Uterus (tissue), 4 donors: ENCODE results near the gene IFTAP. TPM values are rescaled to one million over a fixed set of nuclear protein-coding genes. Genes with fewer than 3 reads are reported as not detected.

Source experiments
- DNase-seq, 2 donors: peaks; one replicate each; pipeline ENCODE4 v3.0.0-alpha.2; 2019 to 2020
- H3K27ac ChIP-seq, 2 donors: fragments of 200-600 bp; sonication (generic); 1 replicate in 1 of 2; 2 replicates in 1 of 2; pipeline ENCODE4 v1.5.1; 2016 to 2018
- H3K27me3 ChIP-seq, 2 donors: fragments of 200-600 bp; sonication (generic); one replicate each; pipeline ENCODE4 v1.5.1; 2018 to 2019; ENCODE audit warnings: control low read depth in 1 of 2
- H3K36me3 ChIP-seq, 2 donors: fragments of 200-600 bp; sonication (generic); one replicate each; pipeline ENCODE4 v1.5.1; 2019; ENCODE audit warnings: control low read depth in 1 of 2
- H3K4me1 ChIP-seq, 2 donors: fragments of 200-600 bp; sonication (generic); one replicate each; pipeline ENCODE4 v1.5.1; 2018 to 2019; ENCODE audit warnings: control low read depth in 1 of 2
- H3K4me3 ChIP-seq, 2 donors: fragments of 200-600 bp; sonication (generic); 1 replicate in 1 of 2; 2 replicates in 1 of 2; pipeline ENCODE4 v1.5.1; 2018 to 2019; ENCODE audit warnings: mild to moderate bottlenecking in 1 of 2
- H3K9me3 ChIP-seq, 2 donors: fragments of 200-600 bp; sonication (generic); one replicate each; pipeline ENCODE4 v1.5.1; 2019; ENCODE audit warnings: control low read depth in 1 of 2
- POLR2A ChIP-seq, 2 donors: fragments of 450-650 bp; IDR thresholded peaks; one replicate each; pipeline ENCODE4 v1.6.1; 2016; ENCODE audit warnings: antibody characterized with exemption in 2 of 2, mild to moderate bottlenecking in 1 of 2, moderate library complexity in 1 of 2
- intact Hi-C: fragments of 100-400 bp; cut with DNase I; formaldehyde crosslinking; loops from one replicate; pipeline ENCODE4 v1.15.1; 2023; ENCODE audit warnings: low total_unique reads
- total RNA-seq, 4 donors: library from RNA; depleted of rRNA in 3 of 4; stranded (reverse); fragments of >200 nt in 3 of 4; gene quantifications; one replicate each; pipeline versions ENCODE4 v1.1.0 to v1.2.4, GENCODE V29; 2014 to 2023
- TF ChIP-seq, protein P1 (sequence below), 4 experiments: fragments of 200-600 bp in 2 of 4; fragments of 450-650 bp in 2 of 4; sonication (generic) in 2 of 4; IDR thresholded peaks; one replicate each; pipeline ENCODE4 v1.5.1; 2016 to 2019; ENCODE audit warnings: antibody characterized with exemption in 4 of 4, mild to moderate bottlenecking in 2 of 4, moderate library complexity in 1 of 4
- donor health status: DM: yes; HTN: yes; CAD: no.

IFTAP gene
- total RNA-seq, 4 donors from 2014 or later, result 4.1 to 56.1 (median 17.4) TPM

DNA sequence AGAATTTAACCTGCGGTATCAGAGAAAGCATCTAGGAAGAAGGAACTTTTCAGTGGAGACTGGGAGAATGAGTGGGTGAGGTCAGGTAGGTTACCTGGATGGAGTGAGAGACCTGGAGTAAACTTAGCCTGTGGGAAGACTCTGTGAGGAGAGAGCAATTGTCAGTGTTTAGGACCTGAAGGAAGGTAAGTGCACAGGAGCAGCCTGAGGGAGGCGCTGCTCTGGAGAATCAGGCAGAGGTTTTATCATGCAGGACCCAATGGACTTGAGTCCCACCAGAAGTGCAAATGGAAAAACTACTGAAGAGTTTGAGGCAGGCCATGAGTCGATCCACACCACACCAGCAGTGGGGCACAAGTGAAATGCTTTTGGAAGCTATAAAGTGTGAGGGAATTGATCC, 10.6 kb upstream of the IFTAP start:
- Histone ChIP-seq H3K27me3 (no peaks in the 10 kb centered on the region), H3K27ac (no peak overlapping the region), H3K4me1 (no peaks in the 10 kb centered on the region), H3K9me3 (no peaks in the 10 kb centered on the region), H3K4me3 (no peak overlapping the region), H3K36me3 (no peaks in the 10 kb centered on the region)
- intact Hi-C loops, result no loop called here
- no peak for DNase-seq
- TF ChIP-seq, protein P1, sequence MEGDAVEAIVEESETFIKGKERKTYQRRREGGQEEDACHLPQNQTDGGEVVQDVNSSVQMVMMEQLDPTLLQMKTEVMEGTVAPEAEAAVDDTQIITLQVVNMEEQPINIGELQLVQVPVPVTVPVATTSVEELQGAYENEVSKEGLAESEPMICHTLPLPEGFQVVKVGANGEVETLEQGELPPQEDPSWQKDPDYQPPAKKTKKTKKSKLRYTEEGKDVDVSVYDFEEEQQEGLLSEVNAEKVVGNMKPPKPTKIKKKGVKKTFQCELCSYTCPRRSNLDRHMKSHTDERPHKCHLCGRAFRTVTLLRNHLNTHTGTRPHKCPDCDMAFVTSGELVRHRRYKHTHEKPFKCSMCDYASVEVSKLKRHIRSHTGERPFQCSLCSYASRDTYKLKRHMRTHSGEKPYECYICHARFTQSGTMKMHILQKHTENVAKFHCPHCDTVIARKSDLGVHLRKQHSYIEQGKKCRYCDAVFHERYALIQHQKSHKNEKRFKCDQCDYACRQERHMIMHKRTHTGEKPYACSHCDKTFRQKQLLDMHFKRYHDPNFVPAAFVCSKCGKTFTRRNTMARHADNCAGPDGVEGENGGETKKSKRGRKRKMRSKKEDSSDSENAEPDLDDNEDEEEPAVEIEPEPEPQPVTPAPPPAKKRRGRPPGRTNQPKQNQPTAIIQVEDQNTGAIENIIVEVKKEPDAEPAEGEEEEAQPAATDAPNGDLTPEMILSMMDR (IDR thresholded peaks at IDR 0.05), result no peak
- TF ChIP-seq POLR2A (IDR thresholded peaks at IDR 0.05), result no peak

DNA sequence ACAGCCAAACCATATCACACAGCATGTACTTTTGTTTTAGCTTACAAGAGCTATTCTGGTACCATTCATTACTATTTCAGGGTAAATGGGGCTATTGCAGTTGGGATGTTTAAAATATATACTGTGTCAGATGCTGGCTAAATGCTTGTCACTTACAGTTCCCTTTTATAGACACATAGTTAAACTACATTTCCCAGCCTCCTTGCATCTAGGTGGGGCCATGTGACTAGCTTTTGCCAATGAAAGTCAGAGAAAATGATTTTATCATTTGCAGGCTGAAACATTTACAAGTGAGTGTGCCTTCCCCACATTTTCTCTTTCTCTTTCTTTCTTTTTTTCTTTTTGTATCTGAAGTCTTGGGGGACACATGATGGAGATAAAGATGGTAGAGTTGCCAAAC, 7.8 kb upstream of the IFTAP start:
- Histone ChIP-seq H3K27ac (no peak overlapping the region), H3K36me3 (no peaks in the 10 kb centered on the region), H3K9me3 (no peaks in the 10 kb centered on the region), H3K27me3 (peaks cover 0 to 6% of the 10 kb centered on the region in 2 donors), H3K4me1 (no peaks in the 10 kb centered on the region), H3K4me3 (no peak overlapping the region)
- intact Hi-C loops, result no loop called here
- TF ChIP-seq, protein P1 (IDR thresholded peaks at IDR 0.05), result no peak
- no peak for TF ChIP-seq POLR2A (IDR thresholded peaks at IDR 0.05)
- DNase-seq, result no peak

DNA sequence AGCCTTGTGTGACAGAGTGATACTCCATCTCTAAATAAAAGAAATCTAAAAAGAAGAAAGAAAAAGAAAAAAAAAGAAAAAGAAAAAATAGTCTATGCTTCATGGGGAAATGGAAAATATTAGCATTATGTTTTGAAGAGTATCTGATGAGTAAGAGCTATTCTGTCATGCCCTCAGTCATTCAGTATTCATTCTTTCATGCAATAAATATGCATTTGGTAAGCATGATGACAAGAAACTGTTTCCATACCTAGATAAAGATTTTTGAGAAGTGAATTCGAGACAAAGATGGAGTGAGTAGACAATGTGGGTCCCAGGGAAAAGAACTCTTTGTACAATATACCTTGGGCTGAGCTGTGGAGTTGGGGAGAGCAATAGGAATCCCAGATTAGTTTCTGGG, 6.2 kb upstream of the IFTAP start:
- DNase-seq, result no peak
- peaks cover 0 to 6% of the 10 kb centered on the region in 2 donors for H3K27me3 ChIP-seq
- H3K27ac ChIP-seq, result no peak overlapping the region
- no peak overlapping the region for H3K4me3 ChIP-seq
- no peaks in the 10 kb centered on the region for H3K36me3 ChIP-seq
- no peaks in the 10 kb centered on the region for H3K4me1 ChIP-seq
- TF ChIP-seq, protein P1 (IDR thresholded peaks at IDR 0.05), result no peak
- no peak for TF ChIP-seq POLR2A (IDR thresholded peaks at IDR 0.05)
- intact Hi-C loops, result no loop called here
- H3K9me3 ChIP-seq, result no peaks in the 10 kb centered on the region

DNA sequence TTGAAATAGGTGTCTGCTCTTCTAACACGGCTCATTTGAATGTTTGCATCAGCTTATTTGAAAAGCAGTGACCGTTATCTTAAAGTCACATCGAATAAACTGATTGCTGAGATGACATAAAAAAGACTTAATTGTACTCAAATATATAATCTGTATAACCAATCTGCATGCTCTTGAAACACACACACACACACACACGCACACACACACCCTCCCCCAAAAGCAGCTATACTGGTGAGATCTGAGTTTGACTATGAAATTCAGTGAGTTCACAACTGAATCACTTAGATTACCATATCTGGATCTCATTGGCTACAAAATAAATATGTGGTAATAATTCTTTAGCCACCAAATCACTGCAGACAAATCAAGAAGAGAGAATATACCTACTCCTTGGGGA, 3.8 kb upstream of the IFTAP start:
- intact Hi-C loops, result no loop called here

DNA sequence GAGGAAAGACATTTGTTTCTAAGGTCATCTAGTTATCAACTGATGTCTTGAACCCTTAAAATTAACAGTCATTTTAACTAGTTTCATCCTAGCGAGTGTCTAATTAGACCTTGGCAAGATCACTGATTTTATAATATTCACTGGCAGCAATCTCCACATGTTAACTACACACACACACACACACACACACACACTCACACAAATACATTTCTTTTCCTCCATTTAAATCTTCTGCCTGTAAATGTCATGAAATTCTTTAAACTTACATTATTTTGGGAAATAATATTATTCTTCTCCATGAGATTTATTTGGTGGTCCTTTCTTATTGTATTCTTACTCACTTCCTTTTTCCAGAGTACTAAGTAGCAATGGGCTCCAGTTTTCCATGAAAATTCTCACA, 2.9 kb upstream of the IFTAP start:
- no peaks in the 10 kb centered on the region for H3K36me3 ChIP-seq
- intact Hi-C loops, result no loop called here
- no peak for TF ChIP-seq POLR2A (IDR thresholded peaks at IDR 0.05)

More for the DNA sequence above, 3.8 kb upstream of the IFTAP start:
- H3K4me3 ChIP-seq, result no peak overlapping the region
- no peak overlapping the region for H3K27ac ChIP-seq
- H3K9me3 ChIP-seq, result no peaks in the 10 kb centered on the region
- no peaks in the 10 kb centered on the region for H3K4me1 ChIP-seq
- no peaks in the 10 kb centered on the region for H3K36me3 ChIP-seq
- H3K27me3 ChIP-seq, result peaks cover 0 to 6% of the 10 kb centered on the region in 2 donors
- no peak for DNase-seq
- TF ChIP-seq, protein P1 (IDR thresholded peaks at IDR 0.05), result no peak
- TF ChIP-seq POLR2A (IDR thresholded peaks at IDR 0.05), result no peak

DNA sequence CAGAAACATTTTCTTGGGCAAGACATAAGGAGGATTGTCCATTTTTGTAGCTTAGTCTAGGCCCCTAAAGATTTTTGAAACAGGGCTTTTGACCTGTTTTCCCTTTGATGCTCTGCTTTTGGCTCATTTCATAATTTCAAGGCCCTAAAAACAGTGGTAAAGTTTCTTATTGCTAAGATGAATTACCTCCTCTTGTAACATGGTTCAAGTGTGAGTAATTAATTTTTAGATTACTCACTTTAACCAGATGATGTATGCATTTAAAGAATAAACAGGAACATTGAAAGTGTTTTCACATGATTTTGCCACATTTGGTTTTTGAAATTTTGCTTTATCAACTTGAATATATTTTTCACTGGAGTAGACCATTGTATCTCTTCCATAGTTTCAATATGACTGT, 2.6 kb downstream of the IFTAP start:
- Histone ChIP-seq H3K4me3 (no peak overlapping the region), H3K27ac (no peak overlapping the region), H3K36me3 (no peaks in the 10 kb centered on the region), H3K27me3 (no peaks in the 10 kb centered on the region), H3K9me3 (no peaks in the 10 kb centered on the region), H3K4me1 (no peaks in the 10 kb centered on the region)
- intact Hi-C loops, result no loop called here
- no peak for DNase-seq
- no peak for TF ChIP-seq POLR2A (IDR thresholded peaks at IDR 0.05)
- TF ChIP-seq, protein P1 (IDR thresholded peaks at IDR 0.05), result no peak

More for the DNA sequence above, 2.9 kb upstream of the IFTAP start:
- Histone ChIP-seq H3K27me3 (peaks cover 0 to 6% of the 10 kb centered on the region in 2 donors), H3K27ac (no peak overlapping the region), H3K4me3 (no peak overlapping the region), H3K9me3 (no peaks in the 10 kb centered on the region), H3K4me1 (no peaks in the 10 kb centered on the region)
- no peak for DNase-seq
